ENCODE measurements around the gene SIPA1. TPM values are rescaled to one million over a fixed set of nuclear protein-coding genes. Genes with fewer than 3 reads are reported as not detected.

SIPA1 gene
- total and polyA plus RNA-seq, 2 of the 8 experiments (the other 6 are each of a cell fraction or from before 2014, with no cell fraction given), result 35.3 to 72.2 TPM

- WGBS, 2 experiments (ENCODE audit: extremely low coverage in 1 of 2, insufficient coverage in 1 of 2, insufficient read length in 1 of 2, insufficient replicate concordance in 2 of 2, low coverage in 1 of 2, low lambda C conversion rate in 2 of 2, missing lambda C conversion rate in 1 of 2), result 87% methylated on average over 10 of the region's 10 CpGs; no CpG with 5 or more reads in 1 of the 2 experiments
- no peak overlapping the region for H3K4ac ChIP-seq (replicated peaks; ENCODE audit: insufficient read length, low read depth, low read length)
- no peak overlapping the region for H3K56ac ChIP-seq (replicated peaks; ENCODE audit: insufficient read length, low read depth, low read length)
- no peak overlapping the region; the same call in 1 of the 2 replicates for H4K8ac ChIP-seq (ENCODE audit: extremely low read depth, insufficient read depth, low read length)
- H3K27ac ChIP-seq (ENCODE audit: low read depth, low read length), result no peak overlapping the region
- H3K79me2 ChIP-seq (ENCODE audit: control insufficient read depth in 1 of 2, insufficient read depth in 2 of 2, low read length in 2 of 2), result peaks cover 11 to 27% of the 10 kb centered on the region in 2 experiments
- H3K23me2 ChIP-seq (ENCODE audit: low read depth, low read length), result peaks cover 16% of the 10 kb centered on the region
- H3K23ac ChIP-seq (ENCODE audit: insufficient read length), result no peak overlapping the region
- no peak overlapping the region for H3K14ac ChIP-seq (ENCODE audit: insufficient read length)
- peak overlapping the region; percentile 80 to 98 for H3K4me2 ChIP-seq (ENCODE audit: insufficient read depth in 1 of 2, low read depth in 2 of 2, low read length in 2 of 2)
- H3K9ac ChIP-seq (replicated peaks in 1 of 4; ENCODE audit: extremely low read depth in 1 of 4, low read depth in 3 of 4, low read length in 3 of 4), result peak overlapping the region in 3 of 4 experiments; percentile 52 to 78 (median 72); a peak in 5 of 7 replicates
- H3K79me1 ChIP-seq (ENCODE audit: low read depth, low read length), result peaks cover 28% of the 10 kb centered on the region
- H2AFZ ChIP-seq (ENCODE audit: low read length), result no peak overlapping the region
- H3K36me3 ChIP-seq (ENCODE audit: control insufficient read depth in 2 of 4, insufficient read depth in 4 of 4, low read length in 3 of 4), result peaks cover 3 to 29% (median 19%) of the 10 kb centered on the region in 4 experiments; a peak in 6 of 8 replicates
- H2AK5ac ChIP-seq (ENCODE audit: low read depth, low read length), result no peak overlapping the region
- H3K4me3 ChIP-seq (ENCODE audit: extremely low read depth in 1 of 4, insufficient read depth in 2 of 4, low read depth in 3 of 4, low read length in 4 of 4), result peak overlapping the region; percentile 63 to 88 (median 86)
- H2BK5ac ChIP-seq (ENCODE audit: low read depth, low read length), result no peak overlapping the region
- no peaks in the 10 kb centered on the region for H3K9me3 ChIP-seq (ENCODE audit: insufficient read depth in 2 of 2, low read depth in 1 of 2, low read length in 1 of 2)
- H3K27me3 ChIP-seq (replicated peaks in 1 of 4; ENCODE audit: control insufficient read depth in 3 of 4, extremely low read depth in 1 of 4, insufficient read depth in 3 of 4, low read length in 3 of 4), result no peaks in the 10 kb centered on the region
- no peak overlapping the region for H3K18ac ChIP-seq (ENCODE audit: extremely low read depth, low read length)
- no peak overlapping the region for H2BK12ac ChIP-seq (ENCODE audit: low read depth, low read length)
- H4K20me1 ChIP-seq (replicated peaks in 1 of 2; ENCODE audit: control insufficient read depth in 1 of 2, insufficient read depth in 2 of 2, low read length in 2 of 2), result peaks cover 5 to 36% of the 10 kb centered on the region in 2 experiments
- DNase-seq (ENCODE audit: low read depth in 1 of 2, low spot score in 2 of 2), result no peak
- FAIRE-seq, result no peak
- H3K4me1 ChIP-seq (replicated peaks in 1 of 4; ENCODE audit: control insufficient read depth in 3 of 4, insufficient read depth in 4 of 4, low read length in 3 of 4), result peaks cover 0 to 18% (median 9%) of the 10 kb centered on the region in 4 experiments; a peak in 5 of 7 replicates
- CTCF ChIA-PET (ENCODE audit: partially characterized antibody), result interaction anchor here (0.7 to 2.1 kb wide), 8 partner anchors 10 to 95 kb away, joined by 3 to 11 read pairs (median 4); partner anchors contain the start of genes KAT5 and SIPA1
- no peak overlapping the region for H2BK15ac ChIP-seq (ENCODE audit: low read length)
- no peak overlapping the region for H4K91ac ChIP-seq (replicated peaks; ENCODE audit: insufficient read length, low read length)
- H4K5ac ChIP-seq (ENCODE audit: insufficient read length, low read depth, low read length), result no peak overlapping the region
- H2BK20ac ChIP-seq (ENCODE audit: low read length), result no peak overlapping the region
- H2BK120ac ChIP-seq (replicated peaks; ENCODE audit: low read depth, low read length), result no peak overlapping the region
- POLR2A ChIA-PET (ENCODE audit: partially characterized antibody), result interaction anchor here (0.7 to 5.7 kb wide), 8 partner anchors 12 to 119 kb away, joined by 3 to 38 read pairs (median 6); partner anchors contain the start of gene SIPA1
- TF ChIP-seq CHD2 (IDR thresholded peaks at IDR 0.05; ENCODE audit: low read length) (no peak), RAD21 (IDR thresholded peaks at IDR 0.05 in 1 of 2, conservative IDR thresholded peaks at IDR 0.05 in 1 of 2; ENCODE audit: low read depth in 2 of 2, low read length in 2 of 2) (no peak), RFX5 (IDR thresholded peaks at IDR 0.05; ENCODE audit: borderline replicate concordance, low read depth, low read length) (no peak), FOSL1 (IDR thresholded peaks at IDR 0.05; ENCODE audit: insufficient read depth, low read depth, low read length) (no peak), MAFK (IDR thresholded peaks at IDR 0.05; ENCODE audit: low read depth, low read length) (no peak), BCL11A (IDR thresholded peaks at IDR 0.05; ENCODE audit: low read depth in 2 of 2, low read length in 2 of 2) (no peak), SIX5 (IDR thresholded peaks at IDR 0.05; ENCODE audit: low read depth, low read length) (no peak), ZNF274 (IDR thresholded peaks at IDR 0.05; ENCODE audit: borderline replicate concordance, extremely low read depth, low read length) (no peak), RNF2 (IDR thresholded peaks at IDR 0.05; ENCODE audit: borderline replicate concordance, low read depth, low read length, missing control alignments, poor library complexity, severe bottlenecking) (no peak), JUN (IDR thresholded peaks at IDR 0.05; ENCODE audit: low read depth, low read length) (no peak), CEBPB (IDR thresholded peaks at IDR 0.05; ENCODE audit: low read depth, low read length) (no peak), ASH2L (IDR thresholded peaks at IDR 0.05; ENCODE audit: low read length) (no peak), CBX5 (IDR thresholded peaks at IDR 0.05; ENCODE audit: low read depth, low read length) (no peak), KDM1A (IDR thresholded peaks at IDR 0.05; ENCODE audit: borderline replicate concordance, low read length) (no peak)
Measured at GRCh38 chr11:65616575-65617001, 21.3 kb upstream of the SIPA1 start.

All from H1 (cell line).